ENCODE data around the gene ALOX12B.
A peak's percentile ranks its signal among the peaks of the same experiment; 100 is the strongest.

The ALOX12B gene

DNA sequence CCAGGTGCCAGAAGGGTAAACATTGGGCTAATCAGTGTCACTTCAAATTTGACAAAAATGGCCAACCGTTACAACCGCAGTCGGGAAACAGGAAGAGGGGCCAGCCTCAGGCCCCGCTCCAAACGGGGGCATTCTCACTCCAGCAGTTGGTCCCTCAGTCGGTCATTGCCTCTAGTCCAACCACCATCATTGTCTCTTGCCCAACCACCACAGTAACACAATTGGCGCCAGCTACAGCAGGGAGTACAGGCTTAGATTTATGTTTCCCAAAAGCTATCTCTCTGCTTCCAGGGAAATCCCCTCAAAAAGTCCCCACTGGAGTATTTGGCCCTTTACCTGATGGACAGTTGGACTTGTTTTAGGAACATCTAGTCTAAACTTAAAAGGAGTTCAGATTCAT lies 28.4 kb downstream of the ALOX12B start:
- FAIRE-seq (no peak), DNase-seq (ENCODE audit: insufficient read length) (no peak)
- no peak for TF ChIP-seq POLR2AphosphoS5 (IDR thresholded peaks at IDR 0.05; ENCODE audit: low read depth, low read length)
- no peak for TF ChIP-seq POLR2A (IDR thresholded peaks at IDR 0.05; ENCODE audit: low read depth, low read length)
- TF ChIP-seq TAF1 (IDR thresholded peaks at IDR 0.05; ENCODE audit: borderline replicate concordance, low read depth, low read length), result no peak

GRCh38 chr17:8057691-8058114 lies 29.8 kb downstream of the ALOX12B start:
- peak; percentile 53 for DNase-seq (ENCODE audit: insufficient read length)
- TF ChIP-seq POLR2A (IDR thresholded peaks at IDR 0.05; ENCODE audit: low read depth, low read length), result no peak
- peak; percentile 100 for FAIRE-seq

DNA sequence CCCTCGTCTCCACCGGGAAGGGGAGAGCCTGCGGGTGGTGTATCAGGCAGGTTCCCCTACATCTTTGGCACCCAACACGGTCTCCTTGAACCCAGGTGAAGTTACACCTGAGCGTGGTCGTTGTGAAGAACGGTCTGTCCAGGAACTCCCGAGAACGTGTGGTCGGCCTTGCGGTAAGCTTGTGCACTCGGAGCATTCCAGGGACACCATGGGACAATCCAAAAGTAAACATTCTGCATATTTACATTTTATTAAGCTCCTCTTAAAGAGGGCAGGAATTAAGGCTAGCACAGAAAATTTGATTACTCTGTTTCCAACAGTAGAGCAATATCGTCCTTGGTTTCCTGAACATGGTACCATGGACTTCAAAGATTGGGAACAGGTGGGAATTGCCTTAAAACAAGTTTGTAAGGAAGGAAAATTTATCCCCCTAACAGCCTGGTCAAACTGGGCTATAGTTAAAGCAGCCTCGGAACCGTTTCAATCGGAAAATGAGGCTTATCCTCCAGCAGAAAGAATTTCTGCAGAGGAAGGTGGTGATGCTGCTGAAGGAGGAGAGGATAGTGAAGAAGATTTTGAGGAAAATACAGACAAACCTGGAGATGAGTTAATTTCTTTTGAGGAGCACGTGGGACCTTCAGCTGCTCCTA lies 30.4 kb downstream of the ALOX12B start:
- FAIRE-seq, result no peak
- TF ChIP-seq POLR2A (IDR thresholded peaks at IDR 0.05; ENCODE audit: low read depth, low read length) (no peak), TAF1 (IDR thresholded peaks at IDR 0.05; ENCODE audit: borderline replicate concordance, low read depth, low read length) (no peak), POLR2AphosphoS5 (IDR thresholded peaks at IDR 0.05; ENCODE audit: low read depth, low read length) (no peak)
- DNase-seq (ENCODE audit: insufficient read length), result no peak

GRCh38 chr17:8056232-8056975 lies 31.1 kb downstream of the ALOX12B start:
- no peak for DNase-seq (ENCODE audit: insufficient read length)
- no peak for TF ChIP-seq POLR2AphosphoS5 (IDR thresholded peaks at IDR 0.05; ENCODE audit: low read depth, low read length)
- peak; percentile 69 for FAIRE-seq

- FAIRE-seq, result no peak
- no peak for DNase-seq (ENCODE audit: insufficient read length)
- TF ChIP-seq TAF1 (IDR thresholded peaks at IDR 0.05; ENCODE audit: borderline replicate concordance, low read depth, low read length), result no peak
- TF ChIP-seq POLR2AphosphoS5 (IDR thresholded peaks at IDR 0.05; ENCODE audit: low read depth, low read length), result no peak
- no peak for TF ChIP-seq POLR2A (IDR thresholded peaks at IDR 0.05; ENCODE audit: low read depth, low read length)
Observed at GRCh38 chr17:8055851-8056231, 31.7 kb downstream of the ALOX12B start.

GRCh38 chr17:8053600-8053999 lies 33.9 kb downstream of the ALOX12B start:
- DNase-seq (ENCODE audit: insufficient read length) (no peak), FAIRE-seq (no peak)
- no peak for TF ChIP-seq POLR2AphosphoS5 (IDR thresholded peaks at IDR 0.05; ENCODE audit: low read depth, low read length)
- TF ChIP-seq TAF1 (IDR thresholded peaks at IDR 0.05; ENCODE audit: borderline replicate concordance, low read depth, low read length), result no peak
- TF ChIP-seq POLR2A (IDR thresholded peaks at IDR 0.05; ENCODE audit: low read depth, low read length), result no peak

DNA sequence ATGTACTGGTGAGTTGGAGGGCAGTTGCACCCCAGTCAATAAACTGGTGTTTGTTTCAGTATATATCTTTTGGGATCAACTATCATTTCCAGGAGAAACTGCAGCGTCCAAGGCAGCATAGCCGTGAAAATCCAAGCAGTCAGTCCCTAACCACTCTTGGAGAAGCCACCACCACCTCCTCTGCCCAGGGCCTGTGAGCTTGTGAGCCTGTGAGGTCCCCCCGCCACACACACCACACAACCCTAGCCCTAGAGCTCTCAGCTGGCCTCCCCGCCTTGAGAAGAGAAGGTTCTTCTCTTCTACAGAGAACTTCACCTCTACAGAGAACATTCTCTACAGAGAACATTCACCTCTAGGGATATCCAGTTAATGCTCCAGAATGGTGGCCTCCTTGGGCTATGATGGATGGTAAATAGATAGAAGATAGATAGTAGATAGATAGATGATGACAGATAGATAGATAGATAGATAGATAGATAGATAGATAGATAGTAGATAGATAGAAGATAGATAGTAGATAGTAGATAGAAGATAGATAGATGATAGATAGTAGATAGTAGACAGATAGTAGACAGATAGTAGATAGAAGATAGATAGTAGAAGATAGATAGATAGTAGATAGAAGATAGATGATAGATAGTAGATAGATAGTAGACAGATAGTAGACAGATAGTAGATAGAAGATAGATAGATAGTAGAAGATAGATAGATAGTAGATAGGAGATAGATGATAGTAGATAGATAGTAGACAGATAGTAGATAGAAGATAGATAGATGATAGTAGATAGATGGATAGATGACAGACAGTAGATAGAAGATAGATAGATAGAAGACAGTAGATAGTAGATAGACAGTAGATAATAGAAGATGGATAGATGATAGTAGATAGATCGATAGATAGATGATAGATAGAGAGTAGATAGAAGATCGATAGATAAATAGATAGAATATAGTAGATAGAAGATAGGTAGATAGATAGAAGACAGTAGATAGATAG lies 35.0 kb downstream of the ALOX12B start:
- TF ChIP-seq POLR2A (IDR thresholded peaks at IDR 0.05; ENCODE audit: low read depth, low read length) (no peak), POLR2AphosphoS5 (IDR thresholded peaks at IDR 0.05; ENCODE audit: low read depth, low read length) (no peak), TAF1 (IDR thresholded peaks at IDR 0.05; ENCODE audit: borderline replicate concordance, low read depth, low read length) (no peak)
- FAIRE-seq, result no peak
- no peak for DNase-seq (ENCODE audit: insufficient read length)

DNA sequence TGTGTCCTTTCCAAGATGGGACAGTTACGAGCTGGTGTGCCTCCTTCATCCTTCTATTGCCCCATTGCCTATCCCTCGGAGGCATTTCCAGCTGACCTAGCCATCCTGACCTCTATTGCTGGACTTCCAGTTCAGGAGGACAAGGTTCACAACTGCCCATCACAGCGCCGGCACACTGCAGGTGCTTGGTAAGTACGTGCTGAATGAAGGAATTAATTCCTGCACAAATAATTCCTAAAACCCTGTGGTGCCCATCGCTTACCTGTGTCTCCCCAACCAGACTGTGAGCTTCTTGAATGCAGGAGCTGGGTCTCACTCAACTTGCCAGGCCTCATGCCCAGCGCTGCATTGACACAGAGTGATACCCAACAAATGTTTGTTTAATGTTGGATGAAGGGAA lies 35.7 kb downstream of the ALOX12B start:
- TF ChIP-seq POLR2A (IDR thresholded peaks at IDR 0.05; ENCODE audit: low read depth, low read length) (no peak), POLR2AphosphoS5 (IDR thresholded peaks at IDR 0.05; ENCODE audit: low read depth, low read length) (no peak), TAF1 (IDR thresholded peaks at IDR 0.05; ENCODE audit: borderline replicate concordance, low read depth, low read length) (no peak)
- no peak for DNase-seq (ENCODE audit: insufficient read length)
- no peak for FAIRE-seq

DNA sequence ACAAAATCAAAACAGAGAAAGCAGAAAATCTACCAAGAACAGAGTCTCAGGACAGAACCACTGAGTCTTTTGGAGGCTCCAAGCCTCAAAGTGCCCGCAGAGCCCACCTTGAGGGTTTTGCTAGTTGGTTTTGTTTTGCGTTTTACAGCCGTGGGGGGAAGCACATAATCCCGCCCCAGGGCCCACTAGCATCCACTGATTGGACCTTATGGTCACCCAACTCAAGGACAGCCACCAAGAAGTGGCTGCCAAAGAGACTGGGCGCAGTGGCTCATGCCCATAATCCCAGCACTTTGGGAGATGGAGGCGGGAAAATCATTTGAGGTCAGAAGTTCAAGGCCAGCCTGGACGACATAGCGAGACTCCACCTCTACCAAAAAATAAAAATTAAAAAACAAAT lies 38.8 kb downstream of the ALOX12B start:
- TF ChIP-seq POLR2AphosphoS5 (IDR thresholded peaks at IDR 0.05; ENCODE audit: low read depth, low read length) (no peak), POLR2A (IDR thresholded peaks at IDR 0.05; ENCODE audit: low read depth, low read length) (no peak), TAF1 (IDR thresholded peaks at IDR 0.05; ENCODE audit: borderline replicate concordance, low read depth, low read length) (no peak)
- FAIRE-seq (no peak), DNase-seq (ENCODE audit: insufficient read length) (no peak)

DNA sequence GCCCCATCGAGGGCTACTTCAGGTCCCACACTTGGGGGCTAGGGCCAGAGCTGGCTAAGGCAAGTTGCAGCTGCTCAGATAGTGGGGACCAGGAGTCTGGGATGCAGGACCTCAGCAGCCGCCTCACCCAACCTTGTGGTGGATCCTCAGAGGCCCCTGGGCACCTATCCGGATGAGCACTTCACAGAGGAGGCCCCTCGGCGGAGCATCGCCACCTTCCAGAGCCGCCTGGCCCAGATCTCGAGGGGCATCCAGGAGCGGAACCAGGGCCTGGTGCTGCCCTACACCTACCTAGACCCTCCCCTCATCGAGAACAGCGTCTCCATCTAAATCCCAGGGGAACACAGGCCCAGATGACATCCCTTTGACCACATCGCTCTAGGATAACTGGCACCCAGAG lies 39.3 kb downstream of the ALOX12B start:
- no peak for FAIRE-seq
- no peak for TF ChIP-seq POLR2AphosphoS5 (IDR thresholded peaks at IDR 0.05; ENCODE audit: low read depth, low read length)
- TF ChIP-seq POLR2A (IDR thresholded peaks at IDR 0.05; ENCODE audit: low read depth, low read length), result no peak
- no peak for TF ChIP-seq TAF1 (IDR thresholded peaks at IDR 0.05; ENCODE audit: borderline replicate concordance, low read depth, low read length)

DNA sequence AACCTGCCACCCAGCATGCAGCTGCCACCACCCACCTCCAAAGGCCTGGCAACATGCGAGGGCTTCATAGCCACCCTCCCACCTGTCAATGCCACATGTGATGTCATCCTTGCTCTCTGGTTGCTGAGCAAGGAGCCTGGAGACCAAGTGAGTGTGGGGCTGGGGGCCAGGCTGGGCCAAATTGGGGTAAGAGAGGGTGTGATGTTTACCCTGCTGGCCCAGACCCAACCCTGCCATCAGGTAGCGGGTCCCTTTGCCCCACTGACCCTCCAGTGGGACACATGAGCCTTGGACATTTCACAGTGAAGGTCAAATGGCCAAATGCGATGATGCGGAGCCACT lies 39.8 kb downstream of the ALOX12B start:
- TF ChIP-seq TAF1 (IDR thresholded peaks at IDR 0.05; ENCODE audit: borderline replicate concordance, low read depth, low read length) (no peak), POLR2A (IDR thresholded peaks at IDR 0.05; ENCODE audit: low read depth, low read length) (no peak), POLR2AphosphoS5 (IDR thresholded peaks at IDR 0.05; ENCODE audit: low read depth, low read length) (no peak)
- FAIRE-seq, result no peak
- no peak for DNase-seq (ENCODE audit: insufficient read length)

More for the DNA sequence above, 39.3 kb downstream of the ALOX12B start:
- DNase-seq (ENCODE audit: insufficient read length), result no peak
